Mesothelial cell of epicardium (in vitro differentiated cells): ENCODE data around the gene SH3D19. TPM values are rescaled to one million over a fixed set of nuclear protein-coding genes. Genes with fewer than 3 reads are reported as not detected.

Experiments
- DNase-seq, 2 experiments: peaks; one replicate each; pipeline ENCODE4 v3.0.0; 2021; ENCODE audit warnings: low spot score in 2 of 2; ENCODE audit not compliant: unreplicated experiment in 2 of 2
- H3K27ac Mint-ChIP-seq: 2 replicates; pipeline ENCODE4 v1.8.0; 2021; ENCODE audit warnings: mixed read lengths
- H3K27me3 Mint-ChIP-seq: 2 replicates; pipeline ENCODE4 v1.8.0; 2021; ENCODE audit warnings: low read depth, mixed read lengths
- H3K36me3 Mint-ChIP-seq: 2 replicates; pipeline ENCODE4 v1.8.0; 2021; ENCODE audit warnings: mixed read lengths
- H3K4me1 Mint-ChIP-seq: 2 replicates; pipeline ENCODE4 v1.8.0; 2021; ENCODE audit warnings: mixed read lengths
- H3K4me3 Mint-ChIP-seq: 2 replicates; pipeline ENCODE4 v1.8.0; 2021; ENCODE audit warnings: mild to moderate bottlenecking, moderate library complexity, mixed read lengths
- H3K9me3 Mint-ChIP-seq: 2 replicates; pipeline ENCODE4 v1.8.0; 2021; ENCODE audit warnings: mixed read lengths
- CTCF ChIP-seq: fragments of 200-600 bp; sonication (generic); IDR thresholded peaks from one replicate; pipeline ENCODE4 v1.5.0; 2021; ENCODE audit warnings: antibody characterized with exemption; ENCODE audit not compliant: unreplicated experiment
- total RNA-seq: library from RNA; stranded (reverse); gene quantifications from 3 replicates; pipeline ENCODE4 v1.2.1, GENCODE V29; 2021

Gene SH3D19
- total RNA-seq, 1 donor from 2014 or later: 39.3 TPM

- H3K27me3 Mint-ChIP-seq: no peaks in the 10 kb centered on the region
- no peak overlapping the region for H3K27ac Mint-ChIP-seq
- H3K4me1 Mint-ChIP-seq: peaks cover 5% of the 10 kb centered on the region
- H3K4me3 Mint-ChIP-seq: no peak overlapping the region
- no peak for TF ChIP-seq CTCF
- peaks cover 9% of the 10 kb centered on the region for H3K36me3 Mint-ChIP-seq
- DNase-seq: no peak
- H3K9me3 Mint-ChIP-seq: no peaks in the 10 kb centered on the region
Observed at GRCh38 chr4:151267822-151268535, 57.4 kb downstream of the SH3D19 start.

GRCh38 chr4:151267104-151267503 lies 58.3 kb downstream of the SH3D19 start:
- peaks cover 6% of the 10 kb centered on the region for H3K4me1 Mint-ChIP-seq
- no peaks in the 10 kb centered on the region for H3K27me3 Mint-ChIP-seq
- TF ChIP-seq CTCF: no peak
- no peak overlapping the region for H3K27ac Mint-ChIP-seq
- peaks cover 9% of the 10 kb centered on the region for H3K36me3 Mint-ChIP-seq
- no peak for DNase-seq
- no peak overlapping the region for H3K4me3 Mint-ChIP-seq
- H3K9me3 Mint-ChIP-seq: no peaks in the 10 kb centered on the region

GRCh38 chr4:151266497-151266896 lies 58.9 kb downstream of the SH3D19 start:
- DNase-seq: no peak
- H3K27me3 Mint-ChIP-seq: no peaks in the 10 kb centered on the region
- no peak for TF ChIP-seq CTCF
- no peak overlapping the region for H3K27ac Mint-ChIP-seq
- H3K9me3 Mint-ChIP-seq: no peaks in the 10 kb centered on the region
- peaks cover 9% of the 10 kb centered on the region for H3K36me3 Mint-ChIP-seq
- peaks cover 6% of the 10 kb centered on the region for H3K4me1 Mint-ChIP-seq
- no peak overlapping the region for H3K4me3 Mint-ChIP-seq

GRCh38 chr4:151263455-151263854 lies 62.0 kb downstream of the SH3D19 start:
- DNase-seq: no peak
- H3K4me3 Mint-ChIP-seq: no peak overlapping the region
- no peak overlapping the region for H3K27ac Mint-ChIP-seq
- no peaks in the 10 kb centered on the region for H3K27me3 Mint-ChIP-seq
- H3K4me1 Mint-ChIP-seq: peaks cover 6% of the 10 kb centered on the region
- peaks cover 4% of the 10 kb centered on the region for H3K36me3 Mint-ChIP-seq
- TF ChIP-seq CTCF: no peak
- H3K9me3 Mint-ChIP-seq: no peaks in the 10 kb centered on the region

GRCh38 chr4:151260526-151260925 lies 64.9 kb downstream of the SH3D19 start:
- Mint-ChIP-seq H3K4me1 (peaks cover 6% of the 10 kb centered on the region), H3K9me3 (no peaks in the 10 kb centered on the region), H3K36me3 (peaks cover 13% of the 10 kb centered on the region), H3K27ac (no peak overlapping the region), H3K4me3 (no peak overlapping the region), H3K27me3 (no peaks in the 10 kb centered on the region)
- DNase-seq: no peak
- no peak for TF ChIP-seq CTCF
